ENCODE measurements around the gene FAIM2.

FAIM2 gene

DNA sequence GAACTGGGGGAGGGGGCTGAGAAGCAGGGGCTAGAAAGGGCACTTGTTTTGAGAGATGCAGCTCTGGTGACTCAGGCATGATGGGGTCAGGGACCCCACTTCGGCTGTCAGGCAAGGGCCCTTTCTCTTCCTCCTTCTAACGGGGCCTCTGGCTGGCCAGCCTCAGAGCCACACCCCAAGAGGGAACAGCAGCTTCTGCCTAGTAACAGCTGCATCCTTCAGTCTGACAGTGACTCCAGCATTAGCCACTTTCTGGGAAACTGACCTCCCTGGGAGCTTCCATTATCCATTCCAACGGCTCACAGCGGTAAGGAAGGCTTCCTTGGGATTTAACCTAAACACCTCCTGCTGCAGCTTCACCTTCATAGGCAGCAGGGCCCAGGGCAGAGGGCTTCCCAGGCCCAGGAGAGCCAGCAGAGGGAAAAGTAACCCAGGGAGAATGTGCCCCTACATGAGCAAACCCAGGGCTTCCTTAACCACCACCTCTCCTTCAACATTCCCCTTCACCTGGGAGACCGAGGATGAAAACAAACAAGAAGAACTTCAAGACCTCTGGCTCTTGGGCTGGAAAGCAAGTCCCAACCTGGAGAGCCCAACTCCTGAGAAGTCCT is 78.2 kb downstream of the FAIM2 start:
- Histone ChIP-seq H3K4me1 (ENCODE audit: control insufficient read depth, insufficient read depth, low read length, poor library complexity, severe bottlenecking) (peaks cover 28% of the 10 kb centered on the region), H3K27ac (ENCODE audit: insufficient read depth, low read length, poor library complexity, severe bottlenecking) (no peak overlapping the region)
- no peak for DNase-seq

GRCh38 chr12:49824895-49825294 is 78.8 kb downstream of the FAIM2 start:
- no peak overlapping the region for H3K4me3 ChIP-seq (ENCODE audit: insufficient read depth, low read depth, low read length, poor library complexity, severe bottlenecking)
- no peak for DNase-seq
- H3K27me3 ChIP-seq (replicated peaks; ENCODE audit: control insufficient read depth, insufficient read depth, low read length, poor library complexity, severe bottlenecking): no peaks in the 10 kb centered on the region
- peaks cover 28% of the 10 kb centered on the region for H3K4me1 ChIP-seq (ENCODE audit: control insufficient read depth, insufficient read depth, low read length, poor library complexity, severe bottlenecking)
- no peaks in the 10 kb centered on the region for H3K36me3 ChIP-seq (ENCODE audit: control insufficient read depth, insufficient read depth, low read length)
- no peak overlapping the region for H3K27ac ChIP-seq (ENCODE audit: insufficient read depth, low read length, poor library complexity, severe bottlenecking)
- H3K9me3 ChIP-seq (ENCODE audit: control insufficient read depth, low read length): no peaks in the 10 kb centered on the region

More for the DNA sequence above, 78.2 kb downstream of the FAIM2 start:
- H3K9me3 ChIP-seq (ENCODE audit: control insufficient read depth, low read length): no peaks in the 10 kb centered on the region
- no peaks in the 10 kb centered on the region for H3K36me3 ChIP-seq (ENCODE audit: control insufficient read depth, insufficient read depth, low read length)
- H3K27me3 ChIP-seq (replicated peaks; ENCODE audit: control insufficient read depth, insufficient read depth, low read length, poor library complexity, severe bottlenecking): no peaks in the 10 kb centered on the region
- no peak overlapping the region for H3K4me3 ChIP-seq (ENCODE audit: insufficient read depth, low read depth, low read length, poor library complexity, severe bottlenecking)

DNA sequence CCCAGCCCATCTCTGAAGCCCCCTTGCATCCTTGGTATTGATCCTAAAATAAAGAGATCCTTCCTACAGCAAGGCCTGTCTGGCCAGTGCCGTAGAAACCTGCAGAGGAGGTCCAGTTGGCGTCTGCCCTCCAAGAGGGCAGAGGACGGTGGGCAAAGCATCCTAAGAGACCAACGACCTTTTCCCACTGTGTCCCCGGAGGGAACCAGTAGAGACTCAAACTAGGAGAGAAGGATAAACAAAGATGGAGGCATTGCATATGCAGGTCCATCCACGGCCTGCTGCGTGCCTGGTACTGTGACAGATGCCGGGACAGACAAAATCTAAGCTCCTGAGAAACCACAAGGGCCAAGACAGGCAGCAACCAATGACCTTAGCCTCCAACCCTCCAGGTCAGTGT is 79.3 kb downstream of the FAIM2 start:
- Histone ChIP-seq H3K9me3 (ENCODE audit: control insufficient read depth, low read length) (no peaks in the 10 kb centered on the region), H3K36me3 (ENCODE audit: control insufficient read depth, insufficient read depth, low read length) (no peaks in the 10 kb centered on the region), H3K27me3 (replicated peaks; ENCODE audit: control insufficient read depth, insufficient read depth, low read length, poor library complexity, severe bottlenecking) (no peaks in the 10 kb centered on the region), H3K4me3 (ENCODE audit: insufficient read depth, low read depth, low read length, poor library complexity, severe bottlenecking) (no peak overlapping the region), H3K4me1 (ENCODE audit: control insufficient read depth, insufficient read depth, low read length, poor library complexity, severe bottlenecking) (peaks cover 27% of the 10 kb centered on the region), H3K27ac (ENCODE audit: insufficient read depth, low read length, poor library complexity, severe bottlenecking) (no peak overlapping the region)
- DNase-seq: no peak

DNA sequence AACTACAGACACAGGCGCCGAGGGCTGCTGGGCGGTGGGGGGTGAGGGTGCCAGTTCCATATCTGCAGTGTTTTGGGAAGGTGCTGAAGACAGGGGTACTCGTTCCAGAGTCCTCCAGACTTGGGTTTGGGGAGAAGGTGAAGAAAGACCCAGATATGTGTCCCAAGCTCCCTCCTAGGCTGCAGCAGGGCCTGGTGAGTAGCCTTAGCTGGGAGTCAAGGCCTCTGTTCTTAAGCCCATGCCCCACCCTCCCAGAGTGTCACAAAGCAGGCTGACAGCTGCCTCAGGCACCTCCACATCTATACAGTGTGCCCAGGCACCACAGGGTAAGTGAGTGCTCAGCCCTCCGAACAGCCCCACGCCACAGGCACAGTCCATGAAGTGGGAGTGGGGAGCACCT is 79.7 kb downstream of the FAIM2 start:
- no peak for DNase-seq
- Histone ChIP-seq H3K9me3 (ENCODE audit: control insufficient read depth, low read length) (no peaks in the 10 kb centered on the region), H3K27me3 (replicated peaks; ENCODE audit: control insufficient read depth, insufficient read depth, low read length, poor library complexity, severe bottlenecking) (no peaks in the 10 kb centered on the region), H3K4me3 (ENCODE audit: insufficient read depth, low read depth, low read length, poor library complexity, severe bottlenecking) (no peak overlapping the region), H3K36me3 (ENCODE audit: control insufficient read depth, insufficient read depth, low read length) (no peaks in the 10 kb centered on the region), H3K4me1 (ENCODE audit: control insufficient read depth, insufficient read depth, low read length, poor library complexity, severe bottlenecking) (peaks cover 23% of the 10 kb centered on the region), H3K27ac (ENCODE audit: insufficient read depth, low read length, poor library complexity, severe bottlenecking) (no peak overlapping the region)

- Histone ChIP-seq H3K27me3 (replicated peaks; ENCODE audit: control insufficient read depth, insufficient read depth, low read length, poor library complexity, severe bottlenecking) (no peaks in the 10 kb centered on the region), H3K27ac (ENCODE audit: insufficient read depth, low read length, poor library complexity, severe bottlenecking) (no peak overlapping the region), H3K9me3 (ENCODE audit: control insufficient read depth, low read length) (no peaks in the 10 kb centered on the region), H3K36me3 (ENCODE audit: control insufficient read depth, insufficient read depth, low read length) (no peaks in the 10 kb centered on the region), H3K4me3 (ENCODE audit: insufficient read depth, low read depth, low read length, poor library complexity, severe bottlenecking) (no peak overlapping the region), H3K4me1 (ENCODE audit: control insufficient read depth, insufficient read depth, low read length, poor library complexity, severe bottlenecking) (peaks cover 18% of the 10 kb centered on the region)
- no peak for DNase-seq
Measured at GRCh38 chr12:49823350-49823749, 80.3 kb downstream of the FAIM2 start.

DNA sequence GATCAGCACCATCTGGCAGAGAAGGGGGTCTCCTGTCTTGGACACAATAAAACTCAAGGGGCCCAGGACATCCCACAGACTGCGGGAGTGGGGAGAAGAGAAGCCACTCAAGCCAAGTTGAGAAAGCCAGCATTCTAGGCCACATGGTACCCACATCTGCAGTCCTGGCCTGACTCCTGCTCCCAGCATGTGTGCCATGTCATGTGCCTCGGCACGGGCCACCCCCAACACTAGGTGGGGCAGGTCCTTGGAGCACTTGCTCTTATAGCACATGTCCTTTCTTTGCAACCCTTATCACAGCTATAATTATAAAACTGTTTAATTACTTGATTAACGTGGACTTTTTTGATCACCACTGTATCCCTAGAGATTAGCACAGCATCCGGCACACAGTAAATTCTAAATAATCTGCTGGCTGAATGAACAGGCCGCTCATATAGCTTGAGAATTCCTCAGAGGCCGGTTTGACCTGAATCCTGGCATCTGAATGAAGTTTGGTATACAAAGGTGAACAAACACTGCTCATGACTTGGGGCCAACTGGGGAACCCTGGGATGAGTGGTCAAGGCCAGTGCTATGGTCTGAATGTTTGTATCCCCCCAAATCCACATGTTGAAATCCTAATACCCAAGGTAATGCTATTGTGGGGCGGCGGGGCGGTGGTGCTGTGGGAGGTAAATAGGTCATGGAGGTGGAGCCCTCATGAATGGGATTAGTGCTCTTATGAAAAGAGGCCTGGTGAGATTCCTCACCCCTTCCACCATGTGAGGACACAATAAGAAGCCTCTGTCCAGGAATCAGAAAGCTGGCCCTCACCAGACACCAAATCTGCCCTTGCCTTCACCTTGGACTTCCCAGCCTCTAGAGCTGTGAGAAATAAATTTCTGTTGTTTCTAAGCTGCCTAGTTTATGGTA is 82.1 kb downstream of the FAIM2 start:
- H3K9me3 ChIP-seq (ENCODE audit: control insufficient read depth, low read length): no peaks in the 10 kb centered on the region
- H3K36me3 ChIP-seq (ENCODE audit: control insufficient read depth, insufficient read depth, low read length): no peaks in the 10 kb centered on the region
- DNase-seq: no peak
- H3K27me3 ChIP-seq (replicated peaks; ENCODE audit: control insufficient read depth, insufficient read depth, low read length, poor library complexity, severe bottlenecking): no peaks in the 10 kb centered on the region
- H3K4me3 ChIP-seq (ENCODE audit: insufficient read depth, low read depth, low read length, poor library complexity, severe bottlenecking): no peak overlapping the region
- no peak overlapping the region for H3K27ac ChIP-seq (ENCODE audit: insufficient read depth, low read length, poor library complexity, severe bottlenecking)
- H3K4me1 ChIP-seq (ENCODE audit: control insufficient read depth, insufficient read depth, low read length, poor library complexity, severe bottlenecking): peaks cover 10% of the 10 kb centered on the region

DNA sequence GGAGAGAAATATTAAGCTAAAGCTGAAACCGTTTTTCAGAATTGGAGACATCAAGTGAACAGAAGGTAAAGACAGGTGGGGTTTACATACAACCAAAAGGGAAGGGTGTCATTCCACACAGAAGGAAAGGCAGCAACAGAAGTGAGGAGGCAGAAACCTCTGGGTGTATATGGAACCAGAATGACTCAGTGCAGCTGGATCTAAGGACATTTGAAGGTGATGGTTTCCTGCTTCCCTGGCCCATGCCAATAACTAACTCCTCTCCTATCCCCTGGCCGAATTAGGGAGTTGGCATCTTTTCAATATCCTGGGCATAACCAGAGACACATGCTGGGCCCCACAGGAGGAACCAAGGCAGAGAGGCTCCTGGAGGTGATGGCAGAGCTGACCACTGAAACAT is 83.9 kb downstream of the FAIM2 start:
- Histone ChIP-seq H3K27me3 (replicated peaks; ENCODE audit: control insufficient read depth, insufficient read depth, low read length, poor library complexity, severe bottlenecking) (no peaks in the 10 kb centered on the region), H3K27ac (ENCODE audit: insufficient read depth, low read length, poor library complexity, severe bottlenecking) (no peak overlapping the region), H3K36me3 (ENCODE audit: control insufficient read depth, insufficient read depth, low read length) (no peaks in the 10 kb centered on the region), H3K9me3 (ENCODE audit: control insufficient read depth, low read length) (no peaks in the 10 kb centered on the region), H3K4me1 (ENCODE audit: control insufficient read depth, insufficient read depth, low read length, poor library complexity, severe bottlenecking) (peaks cover 10% of the 10 kb centered on the region), H3K4me3 (ENCODE audit: insufficient read depth, low read depth, low read length, poor library complexity, severe bottlenecking) (no peak overlapping the region)
- DNase-seq: no peak

DNA sequence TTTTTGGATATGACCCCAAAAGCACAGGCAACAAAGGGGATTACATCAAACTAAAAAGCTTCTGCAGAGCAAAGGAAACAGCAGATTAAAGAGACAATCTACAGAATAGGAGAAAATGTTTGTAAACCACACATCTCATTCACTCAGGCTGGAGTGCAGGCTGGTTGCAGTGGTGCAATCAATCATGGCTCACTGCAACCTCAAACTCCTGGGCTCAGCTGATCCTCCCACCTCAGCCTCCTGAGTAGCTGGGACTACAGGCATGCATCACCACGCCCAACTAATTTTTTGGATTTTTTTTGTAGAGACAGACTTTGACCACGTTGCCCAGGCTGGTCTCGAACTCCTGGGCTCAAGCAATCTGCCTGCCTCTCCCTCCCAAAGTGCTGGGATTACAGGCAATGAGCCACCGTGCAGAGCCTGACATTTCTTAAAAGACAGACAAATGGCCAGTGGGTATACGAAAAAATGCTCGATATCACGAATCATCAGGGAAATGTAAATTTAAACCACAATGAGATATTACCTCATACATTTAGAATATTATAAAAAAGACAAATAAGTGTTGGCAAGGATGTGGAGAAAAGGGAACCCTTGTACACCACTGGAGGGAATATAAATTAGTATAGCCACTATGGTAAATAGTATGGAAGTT is 85.3 kb downstream of the FAIM2 start:
- no peaks in the 10 kb centered on the region for H3K9me3 ChIP-seq (ENCODE audit: control insufficient read depth, low read length)
- H3K27me3 ChIP-seq (replicated peaks; ENCODE audit: control insufficient read depth, insufficient read depth, low read length, poor library complexity, severe bottlenecking): no peaks in the 10 kb centered on the region
- no peak for DNase-seq
- H3K4me3 ChIP-seq (ENCODE audit: insufficient read depth, low read depth, low read length, poor library complexity, severe bottlenecking): no peak overlapping the region
- peaks cover 10% of the 10 kb centered on the region for H3K4me1 ChIP-seq (ENCODE audit: control insufficient read depth, insufficient read depth, low read length, poor library complexity, severe bottlenecking)
- H3K27ac ChIP-seq (ENCODE audit: insufficient read depth, low read length, poor library complexity, severe bottlenecking): no peak overlapping the region
- no peaks in the 10 kb centered on the region for H3K36me3 ChIP-seq (ENCODE audit: control insufficient read depth, insufficient read depth, low read length)

Data from effector memory CD4-positive, alpha-beta T cell (primary cell).